ENCODE results near the gene WDR46.

Gene WDR46

DNA sequence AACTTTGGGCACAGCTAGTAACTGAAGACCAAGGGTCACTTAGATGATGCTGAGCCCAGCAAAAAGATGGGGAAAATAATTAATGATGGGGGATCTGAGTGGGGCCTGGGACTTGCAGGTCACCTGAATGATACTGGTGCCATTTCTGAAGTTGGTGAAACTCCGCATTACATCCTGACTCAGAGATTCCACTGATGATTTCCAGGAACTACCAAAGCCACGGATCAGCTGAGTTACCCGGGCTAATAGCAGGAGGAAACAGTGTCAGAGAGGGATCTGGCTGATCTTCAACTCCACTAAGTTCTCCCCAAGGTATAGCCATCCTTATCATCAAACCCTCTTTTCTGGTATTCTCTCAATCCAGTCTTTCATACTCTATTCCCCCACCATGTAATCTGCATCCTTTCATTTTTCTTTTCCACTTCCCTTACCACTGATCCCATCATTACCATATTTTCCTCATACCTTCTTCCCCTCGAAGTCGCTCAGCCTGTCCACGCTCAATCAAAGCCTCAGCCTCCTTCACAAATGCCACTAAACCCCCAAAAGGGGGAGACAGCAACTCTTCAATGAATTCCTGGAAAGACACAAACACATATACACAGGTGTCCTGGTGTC, 37.5 kb downstream of the WDR46 start:
- ChIA-PET POLR2A (interaction anchor here (0.7 to 4.8 kb wide), 5 partner anchors 12 to 280 kb away, joined by 3 to 65 read pairs (median 30); partner anchors contain the start of genes B3GALT4, RPS18 and VPS52), CTCF (interaction anchor here (0.6 to 1.6 kb wide), 6 partner anchors 16 to 413 kb away, joined by 3 to 8 read pairs (median 5); partner anchors contain the start of genes B3GALT4, RPS18, TAP2 and VPS52)
- peaks cover 14 to 20% of the 10 kb centered on the region in 2 experiments; a peak in 2 of 3 replicates for H3K36me3 ChIP-seq (ENCODE audit: control insufficient read depth in 2 of 2, insufficient read depth in 1 of 2, low read length in 2 of 2)
- H3K9me3 ChIP-seq (ENCODE audit: control insufficient read depth, insufficient read depth, low read depth, low read length): no peaks in the 10 kb centered on the region
- H3K27ac ChIP-seq (ENCODE audit: extremely low read depth, low read depth, low read length): no peak overlapping the region
- H3K4me1 ChIP-seq (ENCODE audit: control insufficient read depth, insufficient read depth, low read length): peaks cover 12% of the 10 kb centered on the region
- TF ChIP-seq ZFHX2 (tag by site-specific recombination; conservative IDR thresholded peaks at IDR 0.05) (no peak), ZNF654 (tag by site-specific recombination; IDR thresholded peaks at IDR 0.05; ENCODE audit: low read depth) (peak; percentile 11; the same call in 1 of the 2 replicates)
- no peak overlapping the region for H3K4me3 ChIP-seq (ENCODE audit: low read depth, low read length)

DNA sequence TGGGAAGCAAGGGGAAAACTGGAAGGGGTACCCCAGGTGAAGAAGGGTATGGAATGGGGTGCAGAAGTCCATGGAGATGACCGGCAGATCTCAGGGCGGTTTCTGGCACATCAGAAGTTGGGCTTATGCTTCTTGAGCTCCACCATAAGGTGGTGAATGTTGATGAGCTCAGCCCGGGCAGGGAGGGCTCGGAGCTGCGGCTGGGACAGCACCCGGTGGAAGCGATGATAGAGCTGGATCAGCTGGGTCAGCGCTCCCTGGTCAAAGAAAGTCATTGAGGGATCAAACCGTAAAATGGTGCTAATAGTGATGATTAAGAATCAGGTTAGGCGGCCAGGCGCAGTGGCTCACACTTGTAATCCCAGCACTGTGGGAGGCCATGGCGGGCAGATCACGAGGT, 38.3 kb downstream of the WDR46 start:
- H3K36me3 ChIP-seq (ENCODE audit: control insufficient read depth in 2 of 2, insufficient read depth in 1 of 2, low read length in 2 of 2): peaks cover 14 to 20% of the 10 kb centered on the region in 2 experiments; a peak in 2 of 3 replicates
- H3K27ac ChIP-seq (ENCODE audit: extremely low read depth, low read depth, low read length): no peak overlapping the region
- no peak for TF ChIP-seq ZNF133 (tag by site-specific recombination; IDR thresholded peaks at IDR 0.05)
- TF ChIP-seq, protein P1, sequence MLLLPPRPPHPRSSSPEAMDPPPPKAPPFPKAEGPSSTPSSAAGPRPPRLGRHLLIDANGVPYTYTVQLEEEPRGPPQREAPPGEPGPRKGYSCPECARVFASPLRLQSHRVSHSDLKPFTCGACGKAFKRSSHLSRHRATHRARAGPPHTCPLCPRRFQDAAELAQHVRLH (tag by site-specific recombination; IDR thresholded peaks at IDR 0.05): no peak
- TF ChIP-seq, protein P2, sequence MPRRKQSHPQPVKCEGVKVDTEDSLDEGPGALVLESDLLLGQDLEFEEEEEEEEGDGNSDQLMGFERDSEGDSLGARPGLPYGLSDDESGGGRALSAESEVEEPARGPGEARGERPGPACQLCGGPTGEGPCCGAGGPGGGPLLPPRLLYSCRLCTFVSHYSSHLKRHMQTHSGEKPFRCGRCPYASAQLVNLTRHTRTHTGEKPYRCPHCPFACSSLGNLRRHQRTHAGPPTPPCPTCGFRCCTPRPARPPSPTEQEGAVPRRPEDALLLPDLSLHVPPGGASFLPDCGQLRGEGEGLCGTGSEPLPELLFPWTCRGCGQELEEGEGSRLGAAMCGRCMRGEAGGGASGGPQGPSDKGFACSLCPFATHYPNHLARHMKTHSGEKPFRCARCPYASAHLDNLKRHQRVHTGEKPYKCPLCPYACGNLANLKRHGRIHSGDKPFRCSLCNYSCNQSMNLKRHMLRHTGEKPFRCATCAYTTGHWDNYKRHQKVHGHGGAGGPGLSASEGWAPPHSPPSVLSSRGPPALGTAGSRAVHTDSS (tag by site-specific recombination; IDR thresholded peaks at IDR 0.05): no peak
- ChIA-PET POLR2A (interaction anchor here (2.8 to 4.8 kb wide), 5 partner anchors 12 to 279 kb away, joined by 12 to 65 read pairs (median 30); partner anchors contain the start of genes B3GALT4, RING1, RPS18 and VPS52), CTCF (interaction anchor here (0.6 to 6.1 kb wide), 10 partner anchors 12 to 412 kb away, joined by 3 to 76 read pairs (median 6); partner anchors contain the start of genes HSD17B8, RPS18, TAP2 and VPS52)
- no peak overlapping the region for H3K4me3 ChIP-seq (ENCODE audit: low read depth, low read length)
- H3K4me1 ChIP-seq (ENCODE audit: control insufficient read depth, insufficient read depth, low read length): peaks cover 12% of the 10 kb centered on the region
- no peaks in the 10 kb centered on the region for H3K9me3 ChIP-seq (ENCODE audit: control insufficient read depth, insufficient read depth, low read depth, low read length)

DNA sequence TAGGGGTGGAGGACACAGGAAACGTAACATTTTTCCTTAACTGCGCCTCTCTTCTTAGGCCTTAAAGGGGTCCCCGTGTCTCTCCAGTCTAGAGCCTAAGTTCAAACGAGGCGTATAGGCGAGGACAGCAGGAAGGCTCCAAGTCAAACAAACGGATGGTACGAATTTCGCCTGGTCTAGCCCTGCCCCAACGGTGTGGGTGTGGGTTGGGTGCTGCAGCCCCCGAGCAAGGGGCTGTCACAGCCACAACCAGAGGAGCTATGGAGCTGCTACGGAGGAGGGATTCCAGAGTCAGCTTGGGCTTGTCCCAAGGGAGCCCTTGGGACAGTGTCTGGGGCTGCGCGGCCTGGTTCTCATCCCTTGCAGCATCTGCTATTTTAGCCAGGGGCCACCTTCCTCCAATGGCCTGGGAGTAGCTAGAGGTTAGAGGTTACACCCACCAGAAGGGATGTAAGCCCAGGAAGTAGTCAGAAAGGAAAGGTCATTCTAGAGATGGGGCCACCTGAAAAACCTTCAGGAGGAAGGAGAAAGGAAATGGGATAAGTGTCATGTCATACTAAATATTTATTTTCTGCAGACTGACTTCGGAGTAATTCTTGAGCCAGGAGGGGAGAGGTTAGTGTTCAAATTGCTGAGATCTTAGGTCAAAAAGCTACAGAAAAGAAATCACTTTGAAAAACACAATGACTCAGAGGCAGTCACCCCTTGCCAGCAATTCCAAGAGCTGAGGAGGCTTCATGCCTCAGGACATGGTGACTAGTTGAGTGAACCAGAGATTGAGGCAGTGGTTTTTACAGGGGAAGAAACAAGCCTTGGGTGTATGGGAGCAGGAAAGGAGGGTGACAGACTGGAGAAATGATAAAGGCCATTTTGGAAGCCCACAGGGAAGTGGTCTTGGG, 39.1 kb downstream of the WDR46 start:
- Histone ChIP-seq H3K27ac (ENCODE audit: extremely low read depth, low read depth, low read length) (peak overlapping the region; percentile 81), H3K4me3 (ENCODE audit: low read depth, low read length) (peak overlapping the region; percentile 62), H3K9me3 (ENCODE audit: control insufficient read depth, insufficient read depth, low read depth, low read length) (no peaks in the 10 kb centered on the region), H3K36me3 (ENCODE audit: control insufficient read depth in 2 of 2, insufficient read depth in 1 of 2, low read length in 2 of 2) (peaks cover 14 to 20% of the 10 kb centered on the region in 2 experiments; a peak in 2 of 3 replicates), H3K4me1 (ENCODE audit: control insufficient read depth, insufficient read depth, low read length) (peaks cover 12% of the 10 kb centered on the region)
- ChIA-PET CTCF (interaction anchor here (0.6 to 6.1 kb wide), 20 partner anchors 10 to 411 kb away, joined by 3 to 76 read pairs (median 12); partner anchors contain the start of genes HSD17B8, RING1, RPS18 and TAP2), POLR2A (interaction anchor here (0.6 to 4.8 kb wide), 25 partner anchors 10 to 355 kb away, joined by 3 to 65 read pairs (median 5); partner anchors contain the start of genes B3GALT4, HSD17B8, PFDN6 and RGL2)
- TF ChIP-seq GLIS2 (tag by site-specific recombination; IDR thresholded peaks at IDR 0.05): peak; percentile 15; the same call in 1 of the 2 replicates
- TF ChIP-seq ZBTB48 (tag by site-specific recombination; IDR thresholded peaks at IDR 0.05): peak; percentile 69
- no peak for TF ChIP-seq ZNF596 (tag by site-specific recombination; IDR thresholded peaks at IDR 0.05)
- no peak for TF ChIP-seq ZNF302 (tag by site-specific recombination; IDR thresholded peaks at IDR 0.05; ENCODE audit: low read depth)
- TF ChIP-seq GFI1B (tag by site-specific recombination; IDR thresholded peaks at IDR 0.05): 0 out of 2 replicates have a peak, but pooled peaks have one; percentile 26
- no peak for TF ChIP-seq ZNF571 (tag by site-specific recombination; IDR thresholded peaks at IDR 0.05)
- TF ChIP-seq ZNF501 (tag by site-specific recombination; IDR thresholded peaks at IDR 0.05): 0 out of 2 replicates have a peak, but pooled peaks have one; percentile 29
- no peak; the same call in 1 of the 2 replicates for TF ChIP-seq PATZ1 (tag by site-specific recombination; IDR thresholded peaks at IDR 0.05)
- TF ChIP-seq, protein P3, sequence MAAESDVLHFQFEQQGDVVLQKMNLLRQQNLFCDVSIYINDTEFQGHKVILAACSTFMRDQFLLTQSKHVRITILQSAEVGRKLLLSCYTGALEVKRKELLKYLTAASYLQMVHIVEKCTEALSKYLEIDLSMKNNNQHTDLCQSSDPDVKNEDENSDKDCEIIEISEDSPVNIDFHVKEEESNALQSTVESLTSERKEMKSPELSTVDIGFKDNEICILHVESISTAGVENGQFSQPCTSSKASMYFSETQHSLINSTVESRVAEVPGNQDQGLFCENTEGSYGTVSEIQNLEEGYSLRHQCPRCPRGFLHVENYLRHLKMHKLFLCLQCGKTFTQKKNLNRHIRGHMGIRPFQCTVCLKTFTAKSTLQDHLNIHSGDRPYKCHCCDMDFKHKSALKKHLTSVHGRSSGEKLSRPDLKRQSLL (tag by site-specific recombination; IDR thresholded peaks at IDR 0.05): peak; percentile 63; the same call in 1 of the 2 replicates
- TF ChIP-seq ZSCAN30 (tag by site-specific recombination; IDR thresholded peaks at IDR 0.05): 0 out of 2 replicates have a peak, but pooled peaks have one; percentile 13
- TF ChIP-seq ZNF48 (tag by site-specific recombination; IDR thresholded peaks at IDR 0.05): no peak
- no peak for TF ChIP-seq IKZF3 (tag by site-specific recombination; IDR thresholded peaks at IDR 0.05)
- TF ChIP-seq ZNF112 (tag by site-specific recombination; IDR thresholded peaks at IDR 0.05): no peak
- TF ChIP-seq ZBTB8A (tag by site-specific recombination; IDR thresholded peaks at IDR 0.05): no peak
- no peak for TF ChIP-seq ZFP3 (tag by site-specific recombination; IDR thresholded peaks at IDR 0.05; ENCODE audit: low read depth)
- no peak for TF ChIP-seq ZNF837 (tag by site-specific recombination; IDR thresholded peaks at IDR 0.05)
- 0 out of 2 replicates have a peak, but pooled peaks have one; percentile 36 for TF ChIP-seq ZFP69B (tag by site-specific recombination; IDR thresholded peaks at IDR 0.05)
- no peak for TF ChIP-seq KLF16 (tag by site-specific recombination; IDR thresholded peaks at IDR 0.05)

Data from HEK293 (cell line).